HCT116 (cell line): ENCODE results near the gene TTLL11. TPM values are rescaled to one million over a fixed set of nuclear protein-coding genes. Genes with fewer than 3 reads are reported as not detected.
"Not testable (repeated sequence)": the region's sequence is repeated elsewhere in the genome, so short reads cannot be mapped to it uniquely, and the experiment has no call there.

Experiments
- ATAC-seq: fragments of 200-7000 bp; cut with Tn5 transposase; 2 replicates; pipeline ENCODE4 v1.9.1; 2020; ENCODE audit warnings: mild to moderate bottlenecking, moderate library complexity
- BruUV-seq: library from RNA; stranded (reverse); fragments of 400-500 nt; replicated peaks from 2 replicates; lab custom pipeline; 2021; lab: Mats Ljungman, UMichigan
- CTCF ChIA-PET: fragments of 300-600 bp; sonication (Branson Sonifier 250); formaldehyde crosslinking; loops from one replicate; lab custom pipeline; 2021; ENCODE audit warnings: antibody characterized with exemption; lab: Charles Lee
- POLR2A ChIA-PET: fragments of 300-600, 350-600 bp; sonication (Branson Sonifier 250); formaldehyde crosslinking; loops from one replicate; lab custom pipeline; 2021; ENCODE audit warnings: antibody characterized with exemption; lab: Charles Lee
- RAD21 ChIA-PET, 2 experiments: fragments of 300-600 bp; sonication (Branson Sonifier 250); formaldehyde crosslinking; loops; one replicate each; lab custom pipeline; 2023; ENCODE audit warnings: low total read pairs in 2 of 2; ENCODE audit not compliant: uncharacterized antibody in 2 of 2, unreplicated experiment in 2 of 2, low non-redundant PET in 1 of 2; lab: Charles Lee
- DNase-seq: peaks from one replicate; pipeline ENCODE4 v3.0.0-alpha.2; 2010; ENCODE audit warnings: low read depth, low spot score
- H2AFZ ChIP-seq: fragments of 200-600 bp; shearing (Covaris generic), sonication (generic); 2 replicates; pipeline ENCODE4 v1.6.1; 2017; ENCODE audit warnings: low read depth, mixed run types, mixed read lengths, antibody characterized with exemption, low read length; ENCODE audit not compliant: poor library complexity, severe bottlenecking
- H3K27ac ChIP-seq: 2 replicates; pipeline ENCODE4 v1.5.1; 2012; ENCODE audit warnings: low read depth, low read length
- H3K27me3 ChIP-seq: fragments of 200-600 bp; sonication (generic); 2 replicates; pipeline ENCODE4 v1.6.1; 2016; ENCODE audit warnings: mixed run types, low read length, mixed read lengths; ENCODE audit not compliant: insufficient read depth
- H3K36me3 ChIP-seq, 2 experiments: fragments of 200-500 bp in 1 of 2; fragments of 200-600 bp in 1 of 2; sonication (Bioruptor generic) in 1 of 2; sonication (generic) in 1 of 2; 2 replicates each; pipeline versions ENCODE4 v1.5.1 to v1.6.1; 2014 to 2016; ENCODE audit warnings: low read length in 2 of 2, inconsistent platforms in 1 of 2, mixed read lengths in 1 of 2, mixed run types in 1 of 2; ENCODE audit not compliant: insufficient read depth in 2 of 2, control insufficient read depth in 1 of 2
- H3K4me1 ChIP-seq, 2 experiments: fragments of 200-600 bp in 1 of 2; sonication (generic) in 1 of 2; 2 replicates each; pipeline versions ENCODE4 v1.5.1 to v1.6.1; 2012 to 2017; ENCODE audit warnings: low read length in 2 of 2, inconsistent platforms in 1 of 2, mild to moderate bottlenecking in 1 of 2, mixed read lengths in 1 of 2, mixed run types in 1 of 2, moderate library complexity in 1 of 2; ENCODE audit not compliant: insufficient read depth in 2 of 2, control insufficient read depth in 1 of 2
- H3K4me2 ChIP-seq: fragments of 200-600 bp; sonication (generic); 2 replicates; pipeline ENCODE4 v1.6.1; 2017; ENCODE audit warnings: mixed run types, low read length, mixed read lengths
- H3K4me3 ChIP-seq, 2 experiments: fragments of 200-600 bp in 1 of 2; sonication (generic) in 1 of 2; replicated peaks in 1 of 2; 2 replicates each; pipeline ENCODE4 v1.5.1; 2011 to 2016; ENCODE audit warnings: low read length in 2 of 2, control low read depth in 1 of 2, low read depth in 1 of 2, mild to moderate bottlenecking in 1 of 2, mixed read lengths in 1 of 2, mixed run types in 1 of 2
- H3K79me2 ChIP-seq: fragments of 200-600 bp; sonication (generic); 2 replicates; pipeline ENCODE4 v1.6.1; 2017; ENCODE audit warnings: mild to moderate bottlenecking, mixed run types, low read length, moderate library complexity, mixed read lengths; ENCODE audit not compliant: insufficient read depth
- H3K9ac ChIP-seq: fragments of 200-600 bp; sonication (generic); 2 replicates; pipeline ENCODE4 v1.6.1; 2016; ENCODE audit warnings: low read length, mixed read lengths
- H3K9me2 ChIP-seq: fragments of 200-600 bp; sonication (generic), shearing (Covaris generic); 2 replicates; pipeline ENCODE4 v1.6.1; 2017; ENCODE audit warnings: mixed run types, mild to moderate bottlenecking, moderate library complexity; ENCODE audit not compliant: insufficient read depth
- H3K9me3 ChIP-seq, 2 experiments: fragments of 200-500 bp in 1 of 2; fragments of 200-600 bp in 1 of 2; sonication (Bioruptor generic) in 1 of 2; sonication (generic) in 1 of 2; 2 replicates each; pipeline ENCODE4 v1.6.1; 2014 to 2017; ENCODE audit warnings: low read length in 2 of 2, mixed read lengths in 2 of 2, inconsistent platforms in 1 of 2, low read depth in 1 of 2, mild to moderate bottlenecking in 1 of 2, mixed run types in 1 of 2, moderate library complexity in 1 of 2; ENCODE audit not compliant: control insufficient read depth in 1 of 2, insufficient read depth in 1 of 2
- H4K20me1 ChIP-seq: fragments of 200-600 bp; sonication (generic), shearing (Covaris generic); 2 replicates; pipeline ENCODE4 v1.6.1; 2017; ENCODE audit warnings: mixed run types, mild to moderate bottlenecking, moderate library complexity; ENCODE audit not compliant: insufficient read depth
- CEBPB ChIP-seq: IDR thresholded peaks from 2 replicates; pipeline ENCODE4 v1.6.1; 2012; ENCODE audit warnings: low read depth
- CTCF ChIP-seq, 3 experiments: fragments of 200-600 bp in 1 of 3; sonication (generic) in 1 of 3; IDR thresholded peaks in 2 of 3; conservative IDR thresholded peaks in 1 of 3; 2 replicates each; pipeline ENCODE4 v1.5.1; 2012 to 2017; ENCODE audit warnings: low read depth in 2 of 3, low read length in 2 of 3, antibody characterized with exemption in 1 of 3, borderline replicate concordance in 1 of 3, control low read depth in 1 of 3, mild to moderate bottlenecking in 1 of 3, mixed read lengths in 1 of 3, mixed run types in 1 of 3, moderate library complexity in 1 of 3; ENCODE audit not compliant: insufficient read depth in 1 of 3
- EGR1 ChIP-seq: IDR thresholded peaks from 2 replicates; pipeline ENCODE4 v1.6.1; 2012; ENCODE audit warnings: low read depth
- EZH2 ChIP-seq: fragments of 200-600 bp; sonication (generic); IDR thresholded peaks from 2 replicates; pipeline ENCODE4 v1.6.1; 2017; ENCODE audit warnings: antibody characterized with exemption, mixed run types
- EZH2phosphoT487 ChIP-seq: fragments of 200-600 bp; IDR thresholded peaks from 2 replicates; pipeline ENCODE4 v1.6.1; 2018; ENCODE audit warnings: antibody characterized with exemption, borderline replicate concordance
- MAX ChIP-seq: IDR thresholded peaks from 2 replicates; pipeline ENCODE4 v1.6.1; 2012
- RAD21 ChIP-seq: IDR thresholded peaks from 2 replicates; pipeline ENCODE4 v1.6.1; 2012; ENCODE audit warnings: low read depth, mild to moderate bottlenecking
- SIN3A ChIP-seq: IDR thresholded peaks from 2 replicates; pipeline ENCODE4 v1.6.1; 2012; ENCODE audit warnings: low read depth
- SP1 ChIP-seq: IDR thresholded peaks from 2 replicates; pipeline ENCODE4 v1.6.1; 2012; ENCODE audit warnings: low read depth
- SRF ChIP-seq: IDR thresholded peaks from 2 replicates; pipeline ENCODE4 v1.6.1; 2012; ENCODE audit warnings: low read depth
- YY1 ChIP-seq: IDR thresholded peaks from 2 replicates; pipeline ENCODE4 v1.6.1; 2011; ENCODE audit warnings: low read length, low read depth, moderate library complexity, mild to moderate bottlenecking; ENCODE audit not compliant: insufficient replicate concordance; ENCODE audit errors: extremely low read depth
- intact Hi-C: fragments of 100-400 bp; cut with micrococcal nuclease; formaldehyde crosslinking; loops from 2 replicates; pipeline ENCODE4 v1.10.0; 2022
- total RNA-seq: library from RNA; stranded (reverse); gene quantifications from one replicate; pipeline ENCODE4 v1.2.1, GENCODE V29; 2021; ENCODE audit not compliant: unreplicated experiment
- TF ChIP-seq, protein P1 (sequence below): IDR thresholded peaks from 2 replicates; pipeline ENCODE4 v1.6.1; 2012
- TF ChIP-seq, protein P2 (sequence below): IDR thresholded peaks from 2 replicates; pipeline ENCODE4 v1.6.1; 2011; ENCODE audit warnings: mild to moderate bottlenecking, low read length, moderate library complexity; ENCODE audit not compliant: insufficient replicate concordance; ENCODE audit errors: extremely low read depth

The TTLL11 gene
- total RNA-seq, 1 experiment from 2014 or later, result 2.2 TPM

- H3K36me3 ChIP-seq, RAD21 ChIA-PET, H3K4me1 ChIP-seq, H4K20me1 ChIP-seq, H2AFZ ChIP-seq, H3K9me3 ChIP-seq, DNase-seq, intact Hi-C loops, H3K4me3 ChIP-seq, H3K4me2 ChIP-seq, H3K27me3 ChIP-seq, H3K9ac ChIP-seq, H3K9me2 ChIP-seq, H3K79me2 ChIP-seq, POLR2A ChIA-PET, H3K27ac ChIP-seq, CTCF ChIA-PET, ATAC-seq, BruUV-seq: not testable (repeated sequence)
These were observed 26.4 kb downstream of the TTLL11 start for GRCh38 chr9:122066680-122067079.

- Histone ChIP-seq H3K4me2 (no peak overlapping the region), H3K79me2 (no peaks in the 10 kb centered on the region), H3K9ac (no peak overlapping the region), H3K9me2 (no peaks in the 10 kb centered on the region), H3K27ac (no peak overlapping the region), H2AFZ (no peak overlapping the region), H4K20me1 (no peaks in the 10 kb centered on the region), H3K4me1 (no peaks in the 10 kb centered on the region), H3K4me3 (no peak overlapping the region), H3K36me3 (no peaks in the 10 kb centered on the region), H3K27me3 (peaks cover 4% of the 10 kb centered on the region; the same call in 1 of the 2 replicates), H3K9me3 (no peaks in the 10 kb centered on the region)
- no TSS peak for BruUV-seq
- intact Hi-C loops, result no loop called here
- DNase-seq (no peak), ATAC-seq (no peak)
- CTCF ChIA-PET, result no interaction called here
- RAD21 ChIA-PET, result no interaction called here
- POLR2A ChIA-PET, result no interaction called here
- TF ChIP-seq CEBPB (no peak), SIN3A (no peak), MAX (no peak), RAD21 (no peak), EZH2phosphoT487 (no peak), CTCF (IDR thresholded peaks at IDR 0.05 in 2 of 3, conservative IDR thresholded peaks at IDR 0.05 in 1 of 3; ENCODE audit: borderline replicate concordance in 1 of 3, insufficient read depth in 1 of 3, low read depth in 2 of 3, low read length in 2 of 3) (no peak), EGR1 (no peak), SRF (no peak), SP1 (no peak), YY1 (no peak), EZH2 (no peak)
- TF ChIP-seq, protein P1, sequence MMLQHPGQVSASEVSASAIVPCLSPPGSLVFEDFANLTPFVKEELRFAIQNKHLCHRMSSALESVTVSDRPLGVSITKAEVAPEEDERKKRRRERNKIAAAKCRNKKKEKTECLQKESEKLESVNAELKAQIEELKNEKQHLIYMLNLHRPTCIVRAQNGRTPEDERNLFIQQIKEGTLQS, result no peak
- TF ChIP-seq, protein P2, sequence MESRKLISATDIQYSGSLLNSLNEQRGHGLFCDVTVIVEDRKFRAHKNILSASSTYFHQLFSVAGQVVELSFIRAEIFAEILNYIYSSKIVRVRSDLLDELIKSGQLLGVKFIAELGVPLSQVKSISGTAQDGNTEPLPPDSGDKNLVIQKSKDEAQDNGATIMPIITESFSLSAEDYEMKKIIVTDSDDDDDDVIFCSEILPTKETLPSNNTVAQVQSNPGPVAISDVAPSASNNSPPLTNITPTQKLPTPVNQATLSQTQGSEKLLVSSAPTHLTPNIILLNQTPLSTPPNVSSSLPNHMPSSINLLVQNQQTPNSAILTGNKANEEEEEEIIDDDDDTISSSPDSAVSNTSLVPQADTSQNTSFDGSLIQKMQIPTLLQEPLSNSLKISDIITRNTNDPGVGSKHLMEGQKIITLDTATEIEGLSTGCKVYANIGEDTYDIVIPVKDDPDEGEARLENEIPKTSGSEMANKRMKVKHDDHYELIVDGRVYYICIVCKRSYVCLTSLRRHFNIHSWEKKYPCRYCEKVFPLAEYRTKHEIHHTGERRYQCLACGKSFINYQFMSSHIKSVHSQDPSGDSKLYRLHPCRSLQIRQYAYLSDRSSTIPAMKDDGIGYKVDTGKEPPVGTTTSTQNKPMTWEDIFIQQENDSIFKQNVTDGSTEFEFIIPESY, result no peak
These were observed 27.0 kb downstream of the TTLL11 start for GRCh38 chr9:122065923-122066629.
